Stomach (tissue), 4 donors: ENCODE measurements around the gene GRAMD4.

Experiments used
- POLR2A ChIP-seq, 4 donors: fragments of 450-650 bp; IDR thresholded peaks; one replicate each; pipeline ENCODE4 v1.6.1; 2016; ENCODE audit warnings: antibody characterized with exemption in 4 of 4, control low read depth in 2 of 4, mild to moderate bottlenecking in 1 of 4, moderate library complexity in 1 of 4
- TF ChIP-seq, protein P1 (sequence below), 7 experiments: fragments of 450-650 bp in 4 of 7; fragments of 200-600 bp in 3 of 7; sonication (generic) in 3 of 7; IDR thresholded peaks; one replicate each; pipeline ENCODE4 v1.5.1; 2016 to 2019; ENCODE audit warnings: antibody characterized with exemption in 7 of 7, control low read depth in 2 of 7, mild to moderate bottlenecking in 1 of 7

DNA sequence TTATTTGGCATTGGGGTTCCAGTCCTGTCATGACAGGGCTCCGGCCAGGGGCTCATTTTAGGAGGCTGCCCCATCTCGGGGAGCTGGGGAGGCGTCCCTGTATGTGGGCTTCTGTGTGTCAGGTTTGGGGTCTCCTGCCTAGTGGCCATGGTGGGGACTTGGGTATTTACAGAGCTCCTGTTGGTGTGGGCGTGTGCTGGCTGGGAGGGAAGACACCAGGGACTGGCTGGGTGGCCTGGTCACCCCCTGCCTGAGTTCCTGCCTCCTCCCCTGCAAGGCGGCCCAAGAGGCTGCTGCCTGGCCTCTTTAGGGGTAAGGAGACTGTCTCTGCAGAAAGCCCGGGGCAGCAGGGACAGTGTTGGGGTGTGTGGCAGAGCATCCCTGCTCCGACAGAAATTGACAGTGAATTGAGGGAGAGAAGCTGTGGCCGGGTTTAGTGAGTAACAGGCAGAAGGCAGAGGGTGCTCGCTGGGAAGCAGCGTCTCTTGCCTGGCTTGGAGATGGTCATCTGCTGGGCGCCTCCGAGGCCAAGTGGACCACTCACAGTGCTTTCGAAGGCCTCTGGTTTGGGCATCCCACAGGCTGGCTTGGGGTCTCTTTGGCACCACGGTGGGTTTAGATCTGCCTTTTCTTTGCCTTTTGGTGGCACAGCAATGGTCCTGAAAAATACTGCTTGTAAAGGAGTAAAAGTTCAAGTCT, 40.3 kb upstream of the GRAMD4 start:
- no peak for TF ChIP-seq POLR2A (IDR thresholded peaks at IDR 0.05)
- TF ChIP-seq, protein P1, sequence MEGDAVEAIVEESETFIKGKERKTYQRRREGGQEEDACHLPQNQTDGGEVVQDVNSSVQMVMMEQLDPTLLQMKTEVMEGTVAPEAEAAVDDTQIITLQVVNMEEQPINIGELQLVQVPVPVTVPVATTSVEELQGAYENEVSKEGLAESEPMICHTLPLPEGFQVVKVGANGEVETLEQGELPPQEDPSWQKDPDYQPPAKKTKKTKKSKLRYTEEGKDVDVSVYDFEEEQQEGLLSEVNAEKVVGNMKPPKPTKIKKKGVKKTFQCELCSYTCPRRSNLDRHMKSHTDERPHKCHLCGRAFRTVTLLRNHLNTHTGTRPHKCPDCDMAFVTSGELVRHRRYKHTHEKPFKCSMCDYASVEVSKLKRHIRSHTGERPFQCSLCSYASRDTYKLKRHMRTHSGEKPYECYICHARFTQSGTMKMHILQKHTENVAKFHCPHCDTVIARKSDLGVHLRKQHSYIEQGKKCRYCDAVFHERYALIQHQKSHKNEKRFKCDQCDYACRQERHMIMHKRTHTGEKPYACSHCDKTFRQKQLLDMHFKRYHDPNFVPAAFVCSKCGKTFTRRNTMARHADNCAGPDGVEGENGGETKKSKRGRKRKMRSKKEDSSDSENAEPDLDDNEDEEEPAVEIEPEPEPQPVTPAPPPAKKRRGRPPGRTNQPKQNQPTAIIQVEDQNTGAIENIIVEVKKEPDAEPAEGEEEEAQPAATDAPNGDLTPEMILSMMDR (IDR thresholded peaks at IDR 0.05) = no peak
